ENCODE measurements around the gene SDR9C7.
A peak's percentile ranks its signal among the peaks of the same experiment; 100 is the strongest.

Gene SDR9C7

GRCh38 chr12:56935157-56935556 is 949 bp upstream of the SDR9C7 start:
- Histone ChIP-seq H3K27me3 (ENCODE audit: insufficient read depth, poor library complexity, severe bottlenecking) (no peaks in the 10 kb centered on the region), H3K27ac (replicated peaks) (no peak overlapping the region), H3K4me3 (replicated peaks; ENCODE audit: insufficient read depth, low read length) (no peak overlapping the region)
- DNase-seq (ENCODE audit: low read depth in 1 of 2, low spot score in 1 of 2): no peak
- TF ChIP-seq POLR2AphosphoS5 (IDR thresholded peaks at IDR 0.05; ENCODE audit: low read depth) (no peak), SPI1 (IDR thresholded peaks at IDR 0.05; ENCODE audit: borderline replicate concordance, low read depth) (no peak), GABPA (IDR thresholded peaks at IDR 0.05; ENCODE audit: low read depth) (no peak), REST (IDR thresholded peaks at IDR 0.05; ENCODE audit: insufficient replicate concordance, low read depth) (no peak), CTCF (IDR thresholded peaks at IDR 0.05; ENCODE audit: insufficient read depth, low read length) (no peak)

GRCh38 chr12:56932867-56933266 is 1.3 kb downstream of the SDR9C7 start:
- TF ChIP-seq SPI1 (IDR thresholded peaks at IDR 0.05; ENCODE audit: borderline replicate concordance, low read depth) (peak; percentile 53; the same call in 1 of the 2 replicates), REST (IDR thresholded peaks at IDR 0.05; ENCODE audit: insufficient replicate concordance, low read depth) (no peak)
- Histone ChIP-seq H3K27me3 (ENCODE audit: insufficient read depth, poor library complexity, severe bottlenecking) (no peaks in the 10 kb centered on the region), H3K4me3 (replicated peaks; ENCODE audit: insufficient read depth, low read length) (no peak overlapping the region), H3K27ac (replicated peaks) (peak overlapping the region; percentile 85)
- DNase-seq (ENCODE audit: low read depth in 1 of 2, low spot score in 1 of 2): peak; percentile 64 to 81

GRCh38 chr12:56932146-56932545 is 2.1 kb downstream of the SDR9C7 start:
- TF ChIP-seq POLR2AphosphoS5 (IDR thresholded peaks at IDR 0.05; ENCODE audit: low read depth) (no peak), GABPA (IDR thresholded peaks at IDR 0.05; ENCODE audit: low read depth) (no peak), REST (IDR thresholded peaks at IDR 0.05; ENCODE audit: insufficient replicate concordance, low read depth) (no peak), SPI1 (IDR thresholded peaks at IDR 0.05; ENCODE audit: borderline replicate concordance, low read depth) (no peak)
- Histone ChIP-seq H3K27me3 (ENCODE audit: insufficient read depth, poor library complexity, severe bottlenecking) (no peaks in the 10 kb centered on the region), H3K27ac (replicated peaks) (peak overlapping the region; percentile 85), H3K4me3 (replicated peaks; ENCODE audit: insufficient read depth, low read length) (no peak overlapping the region)
- no peak for DNase-seq (ENCODE audit: low read depth in 1 of 2, low spot score in 1 of 2)

GRCh38 chr12:56931474-56931978 is 2.7 kb downstream of the SDR9C7 start:
- TF ChIP-seq CTCF (IDR thresholded peaks at IDR 0.05; ENCODE audit: insufficient read depth, low read length) (no peak), SPI1 (IDR thresholded peaks at IDR 0.05; ENCODE audit: borderline replicate concordance, low read depth) (peak; percentile 89), GABPA (IDR thresholded peaks at IDR 0.05; ENCODE audit: low read depth) (0 out of 2 replicates have a peak, but pooled peaks have one; percentile 27), POLR2AphosphoS5 (IDR thresholded peaks at IDR 0.05; ENCODE audit: low read depth) (no peak), REST (IDR thresholded peaks at IDR 0.05; ENCODE audit: insufficient replicate concordance, low read depth) (no peak)
- Histone ChIP-seq H3K27ac (replicated peaks) (peak overlapping the region; percentile 85), H3K27me3 (ENCODE audit: insufficient read depth, poor library complexity, severe bottlenecking) (no peaks in the 10 kb centered on the region), H3K4me3 (replicated peaks; ENCODE audit: insufficient read depth, low read length) (no peak overlapping the region)
- DNase-seq (ENCODE audit: low read depth in 1 of 2, low spot score in 1 of 2): peak; percentile 84 to 88

Measured in HL-60 (cell line).